ENCODE results near the gene NKD2.

The NKD2 gene

GRCh38 chr5:1001406-1002270, 7.0 kb upstream of the NKD2 start:
- no peak for DNase-seq

GRCh38 chr5:1002271-1002546, 6.4 kb upstream of the NKD2 start:
- no peak for DNase-seq

- DNase-seq: no peak
These were observed 5.8 kb upstream of the NKD2 start for GRCh38 chr5:1002836-1003235.

- no peak for DNase-seq
These were observed 5.2 kb upstream of the NKD2 start for GRCh38 chr5:1003296-1003937.

GRCh38 chr5:1004461-1005248, 3.9 kb upstream of the NKD2 start:
- DNase-seq: peak; percentile 55

GRCh38 chr5:1005249-1005851, 3.3 kb upstream of the NKD2 start:
- DNase-seq: no peak

GRCh38 chr5:1005904-1006655, 2.5 kb upstream of the NKD2 start:
- no peak for DNase-seq

GRCh38 chr5:1006656-1007071, 1.9 kb upstream of the NKD2 start:
- DNase-seq: peak; percentile 9

GRCh38 chr5:1007221-1007680, 1.4 kb upstream of the NKD2 start:
- DNase-seq: no peak

GRCh38 chr5:1007681-1008450, 736 bp upstream of the NKD2 start:
- peak; percentile 15 for DNase-seq

- DNase-seq: peak; percentile 10
These were observed 968 bp downstream of the NKD2 start for GRCh38 chr5:1009359-1010180.

- DNase-seq: peak; percentile 9
These were observed 1.5 kb downstream of the NKD2 start for GRCh38 chr5:1010181-1010510.

GRCh38 chr5:1010641-1011046, 2.0 kb downstream of the NKD2 start:
- no peak for DNase-seq

GRCh38 chr5:1011226-1011631, 2.6 kb downstream of the NKD2 start:
- peak; percentile 56 for DNase-seq

- DNase-seq: no peak
These were observed 3.2 kb downstream of the NKD2 start for GRCh38 chr5:1011741-1012312.

GRCh38 chr5:1012313-1012841, 3.8 kb downstream of the NKD2 start:
- DNase-seq: no peak

GRCh38 chr5:1012900-1013237, 4.3 kb downstream of the NKD2 start:
- DNase-seq: no peak

GRCh38 chr5:1013238-1013947, 4.8 kb downstream of the NKD2 start:
- no peak for DNase-seq

- DNase-seq: no peak
These were observed 5.3 kb downstream of the NKD2 start for GRCh38 chr5:1013948-1014301.

- no peak for DNase-seq
These were observed 5.7 kb downstream of the NKD2 start for GRCh38 chr5:1014346-1014745.
